Muscle of arm (tissue), 12 donors: ENCODE data around the gene MAPKAP1. TPM values are rescaled to one million over a fixed set of nuclear protein-coding genes. Genes with fewer than 3 reads are reported as not detected.
"Not testable (repeated sequence)": the region's sequence is repeated elsewhere in the genome, so short reads cannot be mapped to it uniquely, and the experiment has no call there.

Experiments
- DNase-seq: peaks from one replicate; pipeline ENCODE4 v3.0.0-alpha.2; 2013
- polyA plus RNA-seq, 12 donors: library from polyadenylated mRNA; unstranded; fragments of 120-200 nt; gene quantifications; one replicate each; pipeline ENCODE4 v1.2.1, GENCODE V29; 2013; ENCODE audit not compliant: insufficient read length in 12 of 12

The MAPKAP1 gene
- polyA plus RNA-seq, 12 donors, result 61.5 to 78.0 (median 72.4) TPM; not detected in 1

DNA sequence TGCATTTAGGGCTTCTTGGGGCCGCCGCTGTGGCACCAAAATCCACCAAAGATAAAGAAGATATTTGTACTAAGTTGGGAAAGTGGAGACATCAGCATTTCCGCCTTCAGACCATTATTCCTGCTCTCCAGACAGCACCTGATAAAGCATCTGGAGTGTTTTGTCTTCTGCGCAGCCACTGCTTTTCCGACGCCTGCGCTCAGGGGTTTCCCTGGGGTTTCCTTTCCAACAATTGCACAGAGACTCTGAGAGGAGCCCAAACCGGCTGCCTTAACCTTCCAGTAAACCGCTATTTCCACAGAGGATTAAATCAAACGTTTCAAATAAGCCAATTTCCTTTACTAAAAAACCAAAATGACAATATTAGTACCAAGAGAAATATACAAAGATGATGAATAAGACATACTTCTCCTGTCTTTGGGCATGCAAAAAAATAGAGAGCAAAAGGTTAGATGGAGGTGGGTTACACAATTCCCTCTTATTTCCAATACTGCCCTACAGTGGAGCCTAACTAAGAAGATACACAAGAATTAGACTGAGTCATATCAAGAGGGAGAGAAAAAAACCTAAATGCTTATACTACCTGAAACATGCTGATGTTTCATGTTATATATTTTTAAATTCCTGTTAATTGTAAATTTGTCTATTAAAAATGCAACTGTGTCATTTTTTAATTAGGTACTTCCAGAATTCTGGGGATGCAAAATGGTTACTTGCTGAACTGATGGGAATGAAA, 98.4 kb downstream of the MAPKAP1 start:
- DNase-seq, result peak; percentile 38

DNA sequence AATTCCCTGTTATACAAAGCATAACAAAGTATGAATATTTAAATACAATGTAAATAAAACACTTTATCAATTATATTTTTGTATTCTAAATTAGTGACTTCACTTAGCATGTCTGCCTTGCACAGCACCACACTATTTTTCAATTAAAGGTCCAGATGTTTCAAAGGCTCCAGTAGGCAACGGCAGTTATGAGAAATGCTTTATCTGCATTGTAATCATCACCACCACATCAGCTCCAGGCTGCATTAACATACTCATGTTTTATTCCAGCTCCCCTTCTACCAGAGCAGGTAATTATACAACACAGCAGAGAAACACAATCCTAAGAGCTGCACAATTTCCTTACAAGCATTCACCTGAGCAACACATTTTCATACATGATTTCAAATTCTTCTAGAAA, 102.8 kb downstream of the MAPKAP1 start:
- DNase-seq, result no peak

DNA sequence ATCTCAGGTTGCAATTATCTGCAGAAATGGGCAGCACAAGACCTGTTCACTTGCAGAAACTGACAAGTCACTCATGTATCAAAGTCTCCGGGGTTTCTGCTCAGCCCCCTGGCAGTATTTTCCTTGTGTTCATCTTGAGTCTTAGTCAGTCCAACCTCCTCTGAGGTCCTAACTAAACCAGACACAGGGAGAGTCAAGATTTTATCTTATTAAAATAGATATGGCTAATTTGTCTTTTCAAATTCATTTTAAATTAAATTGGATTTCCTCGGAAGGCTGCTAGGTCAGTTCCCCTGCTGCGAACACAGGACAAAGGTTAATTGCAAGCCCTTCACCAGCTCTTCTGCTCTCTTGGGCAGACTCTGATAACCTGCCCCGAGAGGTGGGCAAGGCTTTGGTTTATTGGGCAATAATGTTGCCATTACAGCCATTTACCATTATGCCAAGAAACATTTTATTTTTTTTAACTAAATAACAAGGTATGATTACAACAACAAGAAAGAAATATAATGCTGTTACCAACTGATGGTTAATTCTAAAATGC, 103.5 kb downstream of the MAPKAP1 start:
- no peak for DNase-seq

DNA sequence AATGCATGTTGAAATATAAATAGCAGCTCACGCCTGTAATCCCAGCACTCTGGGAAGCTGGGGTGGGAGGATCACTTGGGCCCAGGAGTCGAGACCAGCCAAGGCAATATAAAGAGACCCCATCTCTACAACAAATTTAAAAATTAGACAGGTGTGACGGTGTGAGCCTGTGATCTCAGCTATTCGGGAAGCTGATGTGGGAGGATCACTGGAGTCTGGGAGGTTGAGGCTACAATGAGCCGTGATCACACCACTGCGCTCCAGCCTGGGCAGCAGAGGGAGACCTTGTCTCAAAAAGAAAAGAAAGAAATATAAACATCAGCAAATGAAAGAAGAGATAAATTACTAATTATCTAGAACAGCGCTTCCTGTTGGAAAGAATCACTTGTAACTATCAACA, 105.0 kb downstream of the MAPKAP1 start:
- no peak for DNase-seq

DNA sequence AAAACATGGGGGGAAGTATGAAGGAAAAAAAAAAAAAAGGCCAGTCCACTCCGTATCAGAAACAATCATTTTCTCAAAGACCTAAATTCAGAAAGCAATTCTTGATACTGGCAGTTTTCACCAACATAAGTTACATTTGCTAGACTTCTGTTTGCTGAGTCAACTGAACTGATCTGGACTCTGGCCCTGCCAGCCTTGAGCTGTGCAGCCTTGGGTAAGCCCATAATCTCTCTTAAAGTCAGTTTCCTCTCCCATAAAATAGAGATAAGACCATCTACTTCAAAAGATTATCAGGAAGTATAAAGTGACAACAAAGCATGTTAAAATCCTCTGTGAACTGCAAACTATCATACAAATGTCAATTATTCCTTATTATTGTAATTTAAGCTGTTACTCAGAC, 106.8 kb downstream of the MAPKAP1 start:
- DNase-seq, result no peak

DNA sequence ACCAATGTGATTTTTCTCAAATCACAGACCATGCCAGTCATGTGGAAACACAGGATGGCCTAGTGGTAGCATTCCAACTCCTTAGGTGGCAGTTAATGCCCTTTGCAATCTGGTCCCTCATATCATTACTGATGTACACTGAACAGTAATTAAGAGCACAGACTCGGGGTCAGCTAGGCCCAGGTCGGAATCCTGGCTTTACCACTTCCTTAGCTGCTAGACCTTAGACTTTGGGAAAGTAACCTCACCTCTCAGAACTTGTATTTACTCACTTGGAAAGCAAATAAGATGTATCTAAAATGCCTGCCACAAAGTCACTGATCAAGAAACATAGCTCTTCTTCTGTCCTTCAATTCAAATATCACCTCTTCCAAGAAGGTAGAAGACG, 112.8 kb downstream of the MAPKAP1 start:
- no peak for DNase-seq

DNA sequence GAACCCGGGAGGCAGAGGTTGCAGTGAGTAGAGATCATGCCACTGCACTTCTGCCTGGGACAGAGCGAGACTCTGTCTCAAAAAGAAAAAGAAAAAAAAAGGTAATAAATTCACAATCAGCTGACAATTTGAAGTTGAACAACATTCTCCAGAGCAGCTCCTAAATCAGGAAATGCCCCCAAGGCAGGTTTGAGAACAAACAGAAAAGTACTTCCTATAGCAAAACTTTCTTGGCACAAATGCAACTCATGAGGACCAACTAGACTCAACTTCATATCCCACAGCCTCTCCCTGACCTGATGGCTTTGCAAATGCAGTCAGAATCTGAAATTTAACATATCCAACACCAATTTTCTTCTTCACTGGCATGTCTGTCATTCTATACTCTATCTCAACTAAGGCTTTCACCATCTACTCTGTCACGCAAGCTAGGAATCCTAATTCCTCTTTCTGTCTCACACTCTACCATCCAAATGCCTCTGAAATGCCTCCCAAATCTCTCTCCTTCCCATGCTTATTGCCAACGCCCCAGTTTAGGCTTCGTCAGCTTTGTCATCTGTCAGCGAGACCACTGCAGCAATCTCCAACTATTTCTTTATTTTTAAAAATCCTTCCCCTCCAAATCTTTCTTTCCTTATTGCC, 113.3 kb downstream of the MAPKAP1 start:
- DNase-seq, result no peak

DNA sequence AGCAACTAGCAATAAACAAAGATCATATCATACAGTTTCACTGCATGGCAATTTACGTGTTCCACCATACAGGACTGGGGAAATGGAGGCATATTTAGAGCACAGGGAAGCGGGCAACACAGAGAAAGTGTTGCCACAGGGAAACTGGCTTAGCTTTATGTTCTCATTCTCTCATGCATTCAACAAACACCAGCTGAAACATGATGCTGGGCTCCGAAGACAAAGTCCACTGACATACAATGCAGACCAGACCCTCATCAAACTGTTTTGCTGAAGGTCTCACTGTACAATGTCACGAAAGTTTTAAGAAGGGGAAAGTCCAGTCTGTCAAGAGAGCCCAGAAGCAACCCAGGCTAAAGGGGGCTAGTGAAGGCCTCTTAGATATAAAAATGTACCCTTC, 115.1 kb downstream of the MAPKAP1 start:
- DNase-seq, result no peak

DNA sequence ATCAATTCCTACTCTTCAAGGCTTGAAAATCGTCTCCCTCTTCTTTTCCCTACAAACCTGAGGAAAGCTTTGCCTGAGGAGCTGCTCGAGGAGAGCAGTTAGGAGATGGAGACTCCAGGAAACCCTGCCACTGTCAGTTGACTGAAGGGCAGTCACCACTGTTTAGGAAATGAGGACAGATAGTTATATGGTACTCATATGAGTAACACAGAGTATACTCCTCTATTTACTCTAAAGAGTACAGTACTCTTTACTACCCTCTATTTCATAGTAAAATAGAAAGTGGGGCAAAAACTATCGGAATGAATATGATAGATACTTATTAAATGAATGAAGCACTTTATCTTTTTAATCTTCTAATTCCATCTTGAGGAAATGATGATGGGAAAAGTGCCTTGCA, 115.8 kb downstream of the MAPKAP1 start:
- DNase-seq, result no peak

DNA sequence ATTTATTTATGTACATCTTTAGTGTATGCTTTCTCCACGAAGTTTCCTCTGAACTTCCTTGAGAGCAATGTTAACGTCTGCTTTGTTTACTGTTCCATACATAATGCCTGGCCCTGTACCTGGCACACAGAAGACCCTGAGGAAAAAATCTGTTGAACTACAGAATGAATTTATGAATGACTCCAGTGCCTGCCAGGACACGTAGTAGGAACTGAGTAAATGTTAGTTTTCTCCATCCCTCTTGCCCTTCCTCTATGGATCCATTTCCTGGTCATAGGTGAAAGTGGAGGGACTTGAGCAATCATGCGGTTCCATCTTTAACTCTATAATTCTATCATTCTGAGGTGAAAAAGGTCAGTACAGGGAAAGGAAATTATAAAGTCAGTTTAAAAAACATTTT, 117.7 kb downstream of the MAPKAP1 start:
- no peak for DNase-seq

DNA sequence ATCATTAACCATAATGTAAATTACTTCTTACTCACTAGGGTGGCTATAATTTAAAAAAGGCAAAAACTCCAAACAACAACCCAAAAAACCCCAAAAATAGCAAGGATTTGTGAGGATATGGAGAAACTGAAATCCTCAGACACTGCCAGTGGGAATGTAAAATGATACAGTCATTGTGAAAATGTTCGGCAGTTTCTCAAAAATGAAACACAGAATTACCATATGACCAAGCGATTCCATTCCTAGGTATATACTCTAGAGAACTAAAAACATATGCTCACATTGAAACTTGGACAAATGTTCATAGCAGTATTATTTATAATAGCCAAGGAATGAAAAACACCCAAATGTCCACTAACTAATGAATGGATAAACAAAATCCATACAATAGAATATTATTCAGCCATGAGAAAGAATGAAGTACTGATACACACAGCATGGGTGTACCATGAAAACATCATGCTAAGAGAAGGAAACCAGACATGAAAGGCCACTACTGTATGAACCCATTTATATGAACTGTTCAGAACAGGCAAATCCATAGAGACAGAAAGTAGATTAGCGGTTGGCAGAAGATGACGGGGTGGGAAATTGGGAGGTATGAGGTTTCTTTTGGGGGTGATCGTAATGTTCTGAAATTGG, 119.1 kb downstream of the MAPKAP1 start:
- no peak for DNase-seq

DNA sequence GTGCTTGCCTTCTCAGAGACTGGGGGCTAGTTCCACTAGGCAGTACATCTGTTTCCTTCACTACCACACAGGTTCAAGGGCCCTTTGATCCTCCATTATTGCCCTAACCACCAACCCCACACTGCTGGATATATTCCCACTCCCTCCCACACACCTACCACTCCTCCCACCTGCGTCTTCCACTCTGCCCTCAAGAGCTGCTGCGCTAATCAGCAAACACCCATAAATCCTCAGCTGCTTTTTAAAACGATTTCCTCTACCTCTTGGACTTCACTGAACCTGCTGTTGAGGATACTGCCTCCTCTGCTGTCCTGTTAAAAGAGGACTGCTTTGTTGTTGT, 120.9 kb downstream of the MAPKAP1 start:
- no peak for DNase-seq

DNA sequence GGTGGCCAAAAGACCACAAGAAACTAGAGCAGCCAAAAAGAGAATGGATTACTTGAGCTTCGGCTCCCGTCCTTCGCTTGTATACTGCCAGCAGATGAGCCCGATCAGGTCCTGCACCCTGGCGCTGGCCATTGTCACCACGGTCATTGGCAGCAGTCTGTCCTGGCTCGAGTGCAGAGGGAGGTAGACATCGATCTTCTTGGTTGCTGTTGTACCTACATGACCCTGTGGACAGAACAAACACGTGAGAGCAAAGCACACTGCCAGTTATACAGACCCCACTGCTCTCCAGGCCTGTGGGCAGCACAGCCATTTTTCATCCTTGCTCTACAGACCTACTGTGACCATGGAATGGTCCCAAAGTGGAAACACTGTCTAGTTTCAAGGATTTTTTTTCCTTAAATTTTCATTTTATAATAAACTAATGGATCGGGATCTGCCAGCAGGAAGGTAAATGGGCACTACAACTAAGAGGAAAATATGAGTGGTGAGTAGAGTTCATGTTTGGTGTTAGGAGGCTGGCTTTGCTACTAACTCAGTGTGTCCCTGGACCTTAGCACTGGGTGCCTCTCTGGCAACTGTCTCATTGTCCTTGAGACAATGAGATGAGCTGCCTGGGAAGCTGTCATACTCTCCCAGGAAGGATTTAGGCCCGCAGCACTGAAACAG, 121.4 kb downstream of the MAPKAP1 start:
- DNase-seq, result no peak

DNA sequence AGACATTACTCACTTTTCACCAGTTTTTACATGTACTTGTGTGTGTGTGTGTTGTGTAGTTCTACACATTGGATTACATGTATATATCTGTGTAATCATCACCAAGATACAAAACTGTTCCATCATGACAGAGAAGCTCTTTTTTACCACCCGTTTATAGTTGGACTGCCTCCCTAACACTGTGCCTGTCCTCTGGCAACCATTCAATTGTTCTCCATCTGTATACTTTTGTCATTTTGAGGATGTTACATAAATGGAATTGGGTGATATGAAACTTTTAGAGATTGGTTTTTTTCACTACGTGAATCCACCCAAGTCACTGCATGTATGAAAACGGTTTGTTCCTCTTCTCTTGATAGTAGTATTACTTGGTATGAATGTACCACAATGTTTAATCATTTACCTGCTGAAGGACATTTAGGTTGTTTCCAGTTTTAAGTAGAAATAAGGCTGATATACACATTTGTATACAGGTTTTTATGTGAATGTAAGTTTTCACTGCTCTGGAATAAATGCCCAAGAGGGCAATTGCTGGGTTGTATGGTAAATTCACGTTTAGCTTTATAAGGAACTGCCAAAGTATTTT, 126.2 kb downstream of the MAPKAP1 start:
- no peak for DNase-seq

DNA sequence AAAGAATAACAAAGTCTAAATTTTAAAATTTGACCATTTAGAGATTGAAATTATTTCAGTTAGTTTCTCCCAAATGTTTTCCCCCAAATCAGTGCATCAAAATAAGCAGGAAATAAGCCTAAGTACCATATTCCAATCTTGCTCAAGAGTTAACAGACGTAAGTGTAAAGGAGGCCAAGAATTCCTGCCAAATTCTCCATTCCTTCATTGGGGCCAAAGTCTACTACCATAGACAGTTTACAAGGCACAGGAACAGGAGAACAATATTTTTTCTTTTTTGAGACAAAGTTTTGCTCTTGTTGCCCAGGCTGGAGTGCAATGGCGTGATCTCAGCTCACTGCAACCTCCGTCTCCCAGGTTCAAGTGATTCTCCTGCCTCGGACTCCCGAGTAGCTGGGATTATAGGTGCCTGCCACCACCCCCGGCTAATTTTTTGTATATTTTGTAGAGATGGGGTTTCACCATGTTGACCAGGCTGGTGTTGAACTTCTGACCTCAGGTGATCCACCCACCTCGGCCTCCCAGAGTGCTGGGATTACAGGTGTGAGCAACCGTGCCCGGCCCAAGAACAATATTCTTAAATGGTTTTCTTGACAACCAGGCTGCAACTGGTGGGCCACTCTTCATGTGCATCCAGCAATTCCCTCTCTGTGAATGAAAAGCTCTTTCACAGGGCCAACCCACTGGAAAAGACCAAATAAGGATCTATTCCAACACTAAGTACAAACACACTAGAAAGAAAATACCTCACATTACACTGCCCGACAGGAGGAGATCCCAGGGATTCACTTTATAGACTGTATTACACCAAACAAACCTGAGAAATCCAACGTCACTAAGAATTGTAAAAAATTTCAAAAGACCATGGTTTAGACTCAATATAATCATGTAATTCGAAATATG, 127.7 kb downstream of the MAPKAP1 start:
- no peak for DNase-seq

DNA sequence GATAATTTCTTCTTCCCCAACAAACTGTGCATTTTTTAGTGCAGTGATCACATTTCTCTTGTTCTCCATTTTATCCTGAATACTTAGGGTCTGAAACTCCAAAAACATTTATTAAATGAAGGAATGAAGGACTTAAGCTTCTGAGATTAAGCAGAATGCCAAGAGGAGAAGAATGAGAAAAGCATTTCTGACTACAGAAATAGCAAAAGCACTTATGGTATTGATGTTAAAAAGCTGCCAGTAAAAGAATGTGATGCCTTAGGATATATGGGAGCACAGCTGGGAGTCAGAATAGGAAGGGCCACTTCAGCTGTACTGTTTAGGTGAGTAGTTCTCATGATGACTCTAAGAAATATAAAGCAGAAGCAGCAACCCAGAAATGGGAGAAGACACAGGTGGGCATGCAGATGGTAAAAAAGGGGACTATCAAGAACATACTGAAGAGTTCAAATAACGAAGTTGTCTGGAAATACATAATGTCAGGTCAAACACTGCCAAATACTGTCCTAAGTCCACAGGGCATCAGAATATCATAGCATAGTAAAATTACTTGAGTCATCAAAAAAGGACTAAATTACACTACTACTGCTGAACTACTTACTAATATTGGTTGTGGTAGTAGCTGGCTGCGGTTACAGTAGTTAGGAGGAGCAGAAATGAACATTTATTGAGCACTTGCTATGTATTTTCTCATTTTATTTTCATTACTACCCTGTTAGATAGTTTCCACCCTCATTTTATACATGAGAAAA, 132.7 kb downstream of the MAPKAP1 start:
- DNase-seq, result no peak

DNA sequence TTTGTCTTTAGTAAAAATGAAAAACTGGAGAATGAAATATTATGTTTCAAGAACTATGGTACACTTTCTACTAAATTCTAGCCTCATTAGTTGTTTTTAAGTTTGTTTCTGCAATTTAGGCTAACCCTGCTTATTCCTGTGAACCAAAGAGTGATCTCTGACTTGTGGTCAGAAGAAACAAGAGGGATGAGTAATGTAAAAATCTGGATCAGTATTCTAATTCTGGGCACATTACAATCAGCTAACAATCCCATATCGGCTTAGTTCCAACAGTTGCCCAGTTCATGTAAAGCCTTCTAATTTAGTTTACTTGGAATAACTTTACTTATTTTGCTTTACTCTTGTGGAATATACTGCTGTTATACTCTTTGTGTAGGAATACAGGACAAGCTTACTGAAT, 134.5 kb downstream of the MAPKAP1 start:
- DNase-seq, result not testable (repeated sequence)

DNA sequence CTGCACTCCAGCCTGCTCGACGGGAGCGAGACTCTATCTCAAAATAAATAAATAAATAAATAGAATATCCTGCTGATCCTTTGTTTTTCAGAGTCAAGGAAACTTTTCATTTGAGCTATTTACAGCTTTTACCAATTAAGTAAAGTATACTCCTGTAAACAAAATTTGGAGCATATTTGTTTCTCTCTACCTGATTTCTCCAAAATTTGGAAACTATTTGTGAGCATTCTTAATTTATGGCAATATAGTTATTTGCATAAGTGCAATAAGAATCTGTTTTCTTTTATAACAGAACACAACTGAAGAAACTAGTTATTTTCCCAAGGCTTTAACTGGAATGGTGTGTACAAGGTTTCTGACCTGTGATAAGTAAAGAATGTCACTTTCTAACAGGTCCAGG, 135.2 kb downstream of the MAPKAP1 start:
- not testable (repeated sequence) for DNase-seq

DNA sequence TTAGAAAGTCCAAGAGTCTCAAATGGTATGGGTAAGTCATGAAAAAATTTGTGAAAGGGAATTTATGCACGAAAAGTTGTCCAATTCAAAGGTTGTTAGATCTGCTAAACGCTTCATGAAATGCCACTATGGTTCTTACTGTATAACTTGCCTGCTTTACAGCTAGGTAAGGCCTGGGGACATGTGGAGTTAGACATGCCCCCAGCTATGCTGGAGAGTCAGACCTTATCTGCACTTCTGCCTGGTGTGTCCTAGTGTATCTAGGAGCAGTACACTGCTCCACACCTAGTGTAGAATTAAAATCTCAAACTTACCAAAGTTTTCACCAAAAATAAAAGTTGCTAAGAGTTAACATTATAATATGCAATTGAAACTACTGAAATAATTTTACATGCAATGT, 136.8 kb downstream of the MAPKAP1 start:
- DNase-seq, result no peak

DNA sequence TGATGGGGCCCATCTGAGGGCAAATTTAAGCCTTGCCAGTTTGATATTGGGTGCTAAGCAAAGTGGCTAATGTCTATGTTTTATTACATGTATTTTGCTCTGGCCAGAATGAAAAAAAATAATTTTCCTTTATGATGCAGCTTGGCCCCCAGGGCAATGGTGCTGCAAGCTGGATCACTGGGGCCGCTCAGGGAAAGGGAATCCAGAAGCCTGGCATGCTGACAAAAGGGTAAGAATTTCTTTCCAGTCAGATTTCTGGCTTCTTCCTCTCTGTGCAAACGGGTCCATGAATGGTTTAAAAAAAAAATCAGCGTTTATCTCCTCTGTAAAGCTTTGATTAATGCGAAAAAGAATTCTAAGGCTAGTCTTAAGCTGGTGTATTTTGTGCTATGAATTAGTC, 138.4 kb downstream of the MAPKAP1 start:
- DNase-seq, result peak; percentile 22
